Panc1 (cell line): ENCODE data around the gene PHF5A. TPM values are rescaled to one million over a fixed set of nuclear protein-coding genes. Genes with fewer than 3 reads are reported as not detected.

Source experiments
- ATAC-seq: fragments of 200-7000 bp; cut with Tn5 transposase; 2 replicates; pipeline ENCODE4 v1.9.1; 2020; ENCODE audit warnings: mild to moderate bottlenecking, moderate library complexity
- BruUV-seq: library from RNA; stranded (reverse); fragments of 400-500 nt; replicated peaks from 2 replicates; lab custom pipeline; 2021; lab: Mats Ljungman, UMichigan
- CTCF ChIA-PET: fragments of 300-600 bp; sonication (Branson Sonifier 250); formaldehyde crosslinking; loops from one replicate; lab custom pipeline; 2022; ENCODE audit warnings: antibody characterized with exemption; lab: Charles Lee
- POLR2A ChIA-PET: fragments of 300-600 bp; sonication (Branson Sonifier 250); formaldehyde crosslinking; loops from one replicate; lab custom pipeline; 2022; ENCODE audit warnings: antibody characterized with exemption; lab: Charles Lee
- DNase-seq: peaks from one replicate; pipeline ENCODE4 v3.0.0-alpha.2; 2010; ENCODE audit warnings: low read depth, low spot score
- H3K27ac ChIP-seq: 2 replicates; pipeline ENCODE4 v1.5.1; 2011; ENCODE audit warnings: mild to moderate bottlenecking, low read length, inconsistent platforms
- H3K27me3 ChIP-seq: fragments of 200-500 bp; sonication (Bioruptor generic); 2 replicates; pipeline ENCODE4 v1.6.0; 2014; ENCODE audit warnings: low read length, inconsistent platforms; ENCODE audit not compliant: control insufficient read depth, insufficient read depth
- H3K36me3 ChIP-seq: fragments of 200-500 bp; sonication (Bioruptor generic); 2 replicates; pipeline ENCODE4 v1.5.1; 2014; ENCODE audit warnings: inconsistent platforms, mild to moderate bottlenecking, low read length, moderate library complexity; ENCODE audit not compliant: control insufficient read depth, insufficient read depth
- H3K4me1 ChIP-seq: 2 replicates; pipeline ENCODE4 v1.5.1; 2011; ENCODE audit warnings: inconsistent platforms, mild to moderate bottlenecking, low read length, moderate library complexity; ENCODE audit not compliant: control insufficient read depth, insufficient read depth
- H3K4me3 ChIP-seq, 2 experiments: 2 replicates each; pipeline ENCODE4 v1.5.1; 2011 to 2012; ENCODE audit warnings: low read depth in 2 of 2, low read length in 2 of 2, mild to moderate bottlenecking in 2 of 2, inconsistent platforms in 1 of 2, moderate library complexity in 1 of 2
- H3K9me3 ChIP-seq: fragments of 200-500 bp; sonication (Bioruptor generic); 2 replicates; pipeline ENCODE4 v1.5.1; 2014; ENCODE audit warnings: low read depth, mild to moderate bottlenecking, inconsistent platforms, low read length, moderate library complexity; ENCODE audit not compliant: control insufficient read depth, insufficient read depth
- CTCF ChIP-seq: fragments of 450-650 bp; IDR thresholded peaks from 2 replicates; pipeline ENCODE4 v1.5.1; 2017; ENCODE audit warnings: mild to moderate bottlenecking
- POLR2AphosphoS5 ChIP-seq: IDR thresholded peaks from 2 replicates; pipeline ENCODE4 v1.6.1; 2012; ENCODE audit warnings: mild to moderate bottlenecking, low read depth, low read length, moderate library complexity
- SIN3A ChIP-seq: IDR thresholded peaks from 2 replicates; pipeline ENCODE4 v1.6.1; 2012; ENCODE audit warnings: low read depth, mild to moderate bottlenecking, low read length, moderate library complexity, borderline replicate concordance; ENCODE audit not compliant: insufficient read depth
- TCF7L2 ChIP-seq: IDR thresholded peaks from 2 replicates; pipeline ENCODE4 v1.6.1; 2011; ENCODE audit warnings: mild to moderate bottlenecking, low read depth, low read length, inconsistent platforms
- in situ Hi-C: cut with HindIII; loops from 2 replicates; pipeline ENCODE4 v1.10.0; 2016; ENCODE audit warnings: low sequenced_read_pairs, low pct_unique_long_range_greater_than_20kb
- intact Hi-C: fragments of 100-400 bp; cut with micrococcal nuclease; formaldehyde crosslinking; loops from one replicate; pipeline ENCODE4 v1.10.0; 2022; ENCODE audit not compliant: unreplicated experiment
- total RNA-seq: library from RNA; stranded (reverse); gene quantifications from one replicate; pipeline ENCODE4 v1.2.1, GENCODE V29; 2021; ENCODE audit not compliant: unreplicated experiment
- TF ChIP-seq, protein P1 (sequence below), 2 experiments: IDR thresholded peaks; 2 replicates each; pipeline ENCODE4 v1.6.1; 2011 to 2012; ENCODE audit warnings: low read depth in 2 of 2, control low read depth in 1 of 2, low read length in 1 of 2, mild to moderate bottlenecking in 1 of 2, moderate library complexity in 1 of 2; ENCODE audit not compliant: insufficient read depth in 1 of 2

Gene PHF5A
- total RNA-seq, 1 experiment from 2014 or later: 34.9 TPM

DNA sequence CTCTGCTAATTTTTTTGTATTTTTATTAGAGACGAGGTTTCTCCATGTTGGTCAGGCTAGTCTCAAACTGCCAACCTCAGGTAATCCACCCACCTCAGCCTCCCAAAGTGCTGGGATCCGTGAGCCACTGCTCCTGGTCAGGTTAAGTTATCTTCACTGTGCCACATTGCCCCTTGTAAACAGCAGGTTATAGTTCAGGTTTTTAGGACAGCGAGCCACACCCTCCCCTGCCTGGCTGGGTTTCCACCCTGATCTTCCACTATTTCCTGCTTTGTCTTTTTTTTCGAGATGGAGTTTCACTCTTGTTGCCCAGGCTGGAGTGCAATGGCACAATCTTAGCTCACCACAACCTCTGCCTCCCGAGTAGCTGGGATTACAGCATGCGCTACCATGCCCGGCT is 16.5 kb upstream of the PHF5A start:
- intact Hi-C loops: no loop called here
- Histone ChIP-seq H3K27me3 (no peaks in the 10 kb centered on the region), H3K36me3 (no peaks in the 10 kb centered on the region), H3K27ac (no peak overlapping the region), H3K4me3 (no peak overlapping the region), H3K4me1 (peaks cover 27% of the 10 kb centered on the region), H3K9me3 (no peaks in the 10 kb centered on the region)
- DNase-seq (no peak), ATAC-seq (no peak)
- in situ Hi-C loops: no loop called here
- ChIA-PET POLR2A (interaction anchor here (0.6 kb wide), 1 partner anchor 84 kb away, joined by 4 read pairs; no protein-coding TSS in a partner anchor), CTCF (interaction anchor here (0.7 kb wide), 1 partner anchor 34 kb away, joined by 9 read pairs; no protein-coding TSS in a partner anchor)
- no peak for TF ChIP-seq POLR2AphosphoS5
- TF ChIP-seq, protein P1, sequence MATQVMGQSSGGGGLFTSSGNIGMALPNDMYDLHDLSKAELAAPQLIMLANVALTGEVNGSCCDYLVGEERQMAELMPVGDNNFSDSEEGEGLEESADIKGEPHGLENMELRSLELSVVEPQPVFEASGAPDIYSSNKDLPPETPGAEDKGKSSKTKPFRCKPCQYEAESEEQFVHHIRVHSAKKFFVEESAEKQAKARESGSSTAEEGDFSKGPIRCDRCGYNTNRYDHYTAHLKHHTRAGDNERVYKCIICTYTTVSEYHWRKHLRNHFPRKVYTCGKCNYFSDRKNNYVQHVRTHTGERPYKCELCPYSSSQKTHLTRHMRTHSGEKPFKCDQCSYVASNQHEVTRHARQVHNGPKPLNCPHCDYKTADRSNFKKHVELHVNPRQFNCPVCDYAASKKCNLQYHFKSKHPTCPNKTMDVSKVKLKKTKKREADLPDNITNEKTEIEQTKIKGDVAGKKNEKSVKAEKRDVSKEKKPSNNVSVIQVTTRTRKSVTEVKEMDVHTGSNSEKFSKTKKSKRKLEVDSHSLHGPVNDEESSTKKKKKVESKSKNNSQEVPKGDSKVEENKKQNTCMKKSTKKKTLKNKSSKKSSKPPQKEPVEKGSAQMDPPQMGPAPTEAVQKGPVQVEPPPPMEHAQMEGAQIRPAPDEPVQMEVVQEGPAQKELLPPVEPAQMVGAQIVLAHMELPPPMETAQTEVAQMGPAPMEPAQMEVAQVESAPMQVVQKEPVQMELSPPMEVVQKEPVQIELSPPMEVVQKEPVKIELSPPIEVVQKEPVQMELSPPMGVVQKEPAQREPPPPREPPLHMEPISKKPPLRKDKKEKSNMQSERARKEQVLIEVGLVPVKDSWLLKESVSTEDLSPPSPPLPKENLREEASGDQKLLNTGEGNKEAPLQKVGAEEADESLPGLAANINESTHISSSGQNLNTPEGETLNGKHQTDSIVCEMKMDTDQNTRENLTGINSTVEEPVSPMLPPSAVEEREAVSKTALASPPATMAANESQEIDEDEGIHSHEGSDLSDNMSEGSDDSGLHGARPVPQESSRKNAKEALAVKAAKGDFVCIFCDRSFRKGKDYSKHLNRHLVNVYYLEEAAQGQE (IDR thresholded peaks at IDR 0.05; ENCODE audit: insufficient read depth in 1 of 2, low read depth in 2 of 2, low read length in 1 of 2): no peak
- TF ChIP-seq CTCF: no peak
- no peak for TF ChIP-seq TCF7L2
- no peak for TF ChIP-seq SIN3A
- no TSS peak for BruUV-seq

DNA sequence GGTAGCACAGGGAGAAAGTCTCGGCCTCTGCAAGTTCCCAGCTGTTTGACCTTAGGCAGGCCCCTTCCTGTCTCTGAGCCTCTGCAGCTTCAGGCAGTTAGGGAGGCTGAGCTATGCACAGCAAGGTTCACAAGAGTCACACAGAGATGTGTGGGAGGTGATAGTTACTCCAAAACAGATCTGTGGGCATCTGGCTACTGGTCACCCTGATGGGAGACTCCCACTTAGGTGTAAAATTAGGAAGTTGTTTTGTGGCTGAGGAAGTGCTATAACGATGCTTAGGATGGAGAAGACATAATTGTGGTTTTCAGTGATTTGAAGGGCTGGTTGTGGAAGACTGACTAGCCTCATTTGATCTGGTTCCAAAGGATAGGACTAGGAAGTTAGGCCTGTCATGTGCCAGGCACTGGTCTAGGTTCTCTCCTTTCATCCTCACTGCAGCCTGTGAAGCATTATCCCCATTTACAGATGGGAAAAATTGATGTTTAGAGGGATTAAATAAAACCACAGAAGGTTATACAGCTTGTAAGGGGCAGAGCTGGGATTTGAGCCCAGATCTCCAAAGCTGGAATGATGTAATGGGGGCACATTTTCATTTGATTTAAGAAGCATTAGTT is 13.9 kb upstream of the PHF5A start:
- intact Hi-C loops (no loop called here), in situ Hi-C loops (no loop called here)
- Histone ChIP-seq H3K27ac (no peak overlapping the region), H3K36me3 (no peaks in the 10 kb centered on the region), H3K9me3 (no peaks in the 10 kb centered on the region), H3K4me1 (peaks cover 37% of the 10 kb centered on the region), H3K27me3 (no peaks in the 10 kb centered on the region), H3K4me3 (no peak overlapping the region)
- BruUV-seq: no TSS peak
- TF ChIP-seq SIN3A (no peak), CTCF (no peak), POLR2AphosphoS5 (no peak), TCF7L2 (no peak)
- TF ChIP-seq, protein P1 (IDR thresholded peaks at IDR 0.05; ENCODE audit: insufficient read depth in 1 of 2, low read depth in 2 of 2, low read length in 1 of 2): no peak
- no peak for DNase-seq
- ChIA-PET CTCF (no interaction called here), POLR2A (no interaction called here)
- peak; percentile 51; the same call in 1 of the 2 replicates for ATAC-seq
